Hepatocyte (in vitro differentiated cells): ENCODE data around the gene BCAN.

Experiments used
- EZH2phosphoT487 ChIP-seq: fragments of 200-600 bp; sonication (generic); IDR thresholded peaks from one replicate; pipeline ENCODE4 v1.6.1; 2018; ENCODE audit warnings: antibody characterized with exemption, mild to moderate bottlenecking, low read depth, moderate library complexity; ENCODE audit not compliant: unreplicated experiment, severe bottlenecking
- TF ChIP-seq, protein P1 (sequence below): fragments of 200-600 bp; sonication (generic); IDR thresholded peaks from 2 replicates; pipeline ENCODE4 v1.5.1; 2016; ENCODE audit warnings: antibody characterized with exemption, mild to moderate bottlenecking; ENCODE audit not compliant: poor library complexity

DNA sequence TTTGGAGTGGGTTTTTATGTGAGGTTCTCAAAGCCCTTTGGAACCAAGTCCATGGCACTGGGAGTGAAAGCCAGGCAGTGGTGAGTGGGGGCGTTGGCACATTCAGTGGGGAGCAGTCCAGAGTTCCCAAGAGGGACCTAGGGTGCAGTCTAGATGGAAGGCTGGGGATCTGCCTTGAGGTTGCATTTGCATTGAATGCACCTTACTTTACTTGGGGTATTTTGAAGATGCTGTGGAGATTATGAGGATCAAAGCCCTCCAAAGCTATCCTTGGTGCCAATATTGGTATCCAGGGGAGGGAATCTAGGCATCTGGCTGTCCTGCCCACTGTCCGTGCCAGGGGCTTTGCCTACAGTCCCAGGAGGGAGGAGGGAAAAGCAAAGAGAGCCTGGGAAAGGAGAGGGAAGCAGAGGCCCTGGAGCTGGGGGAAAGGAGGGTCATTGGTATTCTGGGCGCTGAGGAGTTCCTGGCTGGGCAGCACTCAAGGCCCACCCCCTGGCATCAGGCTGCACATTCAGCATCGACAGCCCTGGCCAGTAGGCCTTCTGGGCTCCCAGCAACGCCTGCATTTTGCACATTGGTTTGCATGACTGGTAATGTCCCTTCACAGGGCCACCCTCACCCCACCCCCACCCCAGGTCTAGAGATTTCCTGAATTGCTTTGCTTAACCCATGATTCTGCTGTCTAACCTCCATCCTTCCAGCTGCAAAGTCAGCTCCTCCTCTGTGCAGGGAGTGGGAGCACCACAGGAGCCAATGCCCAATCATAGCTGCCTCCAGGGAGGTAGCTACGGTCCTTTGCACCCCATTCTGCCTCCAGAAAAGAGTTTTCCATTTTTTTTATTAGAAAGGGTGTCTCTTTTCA, 843 bp upstream of the BCAN start:
- no peak for TF ChIP-seq EZH2phosphoT487
- TF ChIP-seq, protein P1, sequence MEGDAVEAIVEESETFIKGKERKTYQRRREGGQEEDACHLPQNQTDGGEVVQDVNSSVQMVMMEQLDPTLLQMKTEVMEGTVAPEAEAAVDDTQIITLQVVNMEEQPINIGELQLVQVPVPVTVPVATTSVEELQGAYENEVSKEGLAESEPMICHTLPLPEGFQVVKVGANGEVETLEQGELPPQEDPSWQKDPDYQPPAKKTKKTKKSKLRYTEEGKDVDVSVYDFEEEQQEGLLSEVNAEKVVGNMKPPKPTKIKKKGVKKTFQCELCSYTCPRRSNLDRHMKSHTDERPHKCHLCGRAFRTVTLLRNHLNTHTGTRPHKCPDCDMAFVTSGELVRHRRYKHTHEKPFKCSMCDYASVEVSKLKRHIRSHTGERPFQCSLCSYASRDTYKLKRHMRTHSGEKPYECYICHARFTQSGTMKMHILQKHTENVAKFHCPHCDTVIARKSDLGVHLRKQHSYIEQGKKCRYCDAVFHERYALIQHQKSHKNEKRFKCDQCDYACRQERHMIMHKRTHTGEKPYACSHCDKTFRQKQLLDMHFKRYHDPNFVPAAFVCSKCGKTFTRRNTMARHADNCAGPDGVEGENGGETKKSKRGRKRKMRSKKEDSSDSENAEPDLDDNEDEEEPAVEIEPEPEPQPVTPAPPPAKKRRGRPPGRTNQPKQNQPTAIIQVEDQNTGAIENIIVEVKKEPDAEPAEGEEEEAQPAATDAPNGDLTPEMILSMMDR, result no peak
